Anterior cingulate cortex (tissue), 58 donors: ENCODE data around the gene KIF13A.
A peak's percentile ranks its signal among the peaks of the same experiment; 100 is the strongest.
"Not testable (repeated sequence)": the region's sequence is repeated elsewhere in the genome, so short reads cannot be mapped to it uniquely, and the experiment has no call there.

ENCODE experiments used
- DNase-seq, 58 donors: peaks; one replicate each; lab custom pipeline; 2025; lab: John Stamatoyannopoulos, UW

KIF13A gene

GRCh38 chr6:17972074-17972952, 15.1 kb downstream of the KIF13A start:
- DNase-seq: no peak

- no peak for DNase-seq
Observed at GRCh38 chr6:17971128-17972073, 16.0 kb downstream of the KIF13A start.

GRCh38 chr6:17968876-17969275, 18.6 kb downstream of the KIF13A start:
- DNase-seq: no peak

GRCh38 chr6:17967668-17968518, 19.5 kb downstream of the KIF13A start:
- no peak for DNase-seq

- DNase-seq: no peak
Observed at GRCh38 chr6:17966451-17966850, 21.0 kb downstream of the KIF13A start.

GRCh38 chr6:17965397-17965796, 22.0 kb downstream of the KIF13A start:
- no peak for DNase-seq

GRCh38 chr6:17964633-17965032, 22.8 kb downstream of the KIF13A start:
- no peak for DNase-seq

- peak in 20 of 58 donors; percentile 2 to 30 (median 13) for DNase-seq
Observed at GRCh38 chr6:17962436-17963031, 24.9 kb downstream of the KIF13A start.

- DNase-seq: no peak
Observed at GRCh38 chr6:17959302-17959701, 28.1 kb downstream of the KIF13A start.

- no peak for DNase-seq
Observed at GRCh38 chr6:17957904-17958620, 29.4 kb downstream of the KIF13A start.

- peak in 2 of 58 donors; percentile 2 to 4 for DNase-seq
Observed at GRCh38 chr6:17957498-17957897, 29.9 kb downstream of the KIF13A start.

- no peak for DNase-seq
Observed at GRCh38 chr6:17957086-17957485, 30.3 kb downstream of the KIF13A start.

GRCh38 chr6:17950095-17950494, 37.3 kb downstream of the KIF13A start:
- DNase-seq: no peak

GRCh38 chr6:17949168-17949567, 38.3 kb downstream of the KIF13A start:
- DNase-seq: no peak

GRCh38 chr6:17948725-17949124, 38.7 kb downstream of the KIF13A start:
- no peak for DNase-seq

- DNase-seq: not testable (repeated sequence)
Observed at GRCh38 chr6:17947574-17947973, 39.9 kb downstream of the KIF13A start.

- no peak for DNase-seq
Observed at GRCh38 chr6:17945575-17945974, 41.9 kb downstream of the KIF13A start.

- peak in 1 of 58 donors; percentile 12 for DNase-seq
Observed at GRCh38 chr6:17945111-17945510, 42.3 kb downstream of the KIF13A start.

- no peak for DNase-seq
Observed at GRCh38 chr6:17941318-17941717, 46.1 kb downstream of the KIF13A start.
